HG02938 (cell line): ENCODE data around the gene AJAP1.
"Not testable (repeated sequence)": the region's sequence is repeated elsewhere in the genome, so short reads cannot be mapped to it uniquely, and the experiment has no call there.

Experiments
- ATAC-seq: cut with Tn5 transposase; IDR thresholded peaks from one replicate; pipeline ENCODE4 v1.9.1; 2021; ENCODE audit warnings: mild to moderate bottlenecking, moderate library complexity; ENCODE audit not compliant: unreplicated experiment

AJAP1 gene, protein sequence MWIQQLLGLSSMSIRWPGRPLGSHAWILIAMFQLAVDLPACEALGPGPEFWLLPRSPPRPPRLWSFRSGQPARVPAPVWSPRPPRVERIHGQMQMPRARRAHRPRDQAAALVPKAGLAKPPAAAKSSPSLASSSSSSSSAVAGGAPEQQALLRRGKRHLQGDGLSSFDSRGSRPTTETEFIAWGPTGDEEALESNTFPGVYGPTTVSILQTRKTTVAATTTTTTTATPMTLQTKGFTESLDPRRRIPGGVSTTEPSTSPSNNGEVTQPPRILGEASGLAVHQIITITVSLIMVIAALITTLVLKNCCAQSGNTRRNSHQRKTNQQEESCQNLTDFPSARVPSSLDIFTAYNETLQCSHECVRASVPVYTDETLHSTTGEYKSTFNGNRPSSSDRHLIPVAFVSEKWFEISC

DNA sequence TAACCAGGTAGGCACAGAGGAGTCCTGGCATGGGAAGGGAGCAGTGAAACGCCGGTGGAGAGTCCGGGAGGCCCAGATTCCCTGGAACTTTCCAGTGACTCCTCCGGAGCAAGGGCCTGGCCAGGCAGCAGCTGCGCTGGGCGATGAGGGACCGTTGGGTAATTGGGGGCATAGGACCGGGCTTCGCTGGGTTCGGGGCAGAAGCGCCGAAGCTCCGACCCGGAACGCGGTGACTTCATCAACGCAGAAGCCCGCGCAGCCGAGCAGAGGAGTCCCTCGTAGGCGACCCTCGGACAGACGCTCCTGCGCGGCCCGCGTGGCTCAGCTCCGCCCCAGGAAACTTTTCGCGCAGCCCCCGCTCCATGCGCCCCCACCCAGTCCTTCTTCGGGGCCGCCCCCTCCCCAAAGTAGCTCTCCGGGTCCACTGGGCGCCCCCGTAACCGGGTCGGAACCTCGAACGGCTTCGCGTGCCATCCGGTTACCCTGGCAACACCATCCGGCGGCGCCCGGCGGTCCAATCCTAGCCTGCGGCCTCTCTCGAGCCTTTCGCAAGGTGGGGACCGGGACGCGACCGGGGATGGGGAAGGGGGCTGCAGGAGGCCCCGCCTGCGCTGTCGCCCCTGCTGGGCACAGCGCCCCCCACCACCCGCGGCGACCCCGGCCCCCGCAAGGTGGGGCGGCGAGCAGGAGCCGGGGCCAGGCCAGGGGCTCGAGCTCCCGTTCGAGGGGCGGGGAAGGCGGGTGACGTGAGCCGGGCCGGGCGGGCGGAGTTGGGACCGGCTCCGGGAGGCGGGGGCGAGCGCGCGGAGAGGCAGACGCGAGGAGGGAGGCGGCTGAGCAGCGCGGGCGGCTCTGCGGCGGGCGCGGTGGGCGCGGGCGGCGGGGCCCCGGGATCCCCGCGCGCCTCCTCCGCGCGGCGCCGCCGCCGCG, at the start of gene AJAP1:
Gene AJAP1 (plus strand): TSS at position 814 of the 930 bp plus-strand sequence. CDS start 817 bp downstream, outside the sequence.
- ATAC-seq = no peak

DNA sequence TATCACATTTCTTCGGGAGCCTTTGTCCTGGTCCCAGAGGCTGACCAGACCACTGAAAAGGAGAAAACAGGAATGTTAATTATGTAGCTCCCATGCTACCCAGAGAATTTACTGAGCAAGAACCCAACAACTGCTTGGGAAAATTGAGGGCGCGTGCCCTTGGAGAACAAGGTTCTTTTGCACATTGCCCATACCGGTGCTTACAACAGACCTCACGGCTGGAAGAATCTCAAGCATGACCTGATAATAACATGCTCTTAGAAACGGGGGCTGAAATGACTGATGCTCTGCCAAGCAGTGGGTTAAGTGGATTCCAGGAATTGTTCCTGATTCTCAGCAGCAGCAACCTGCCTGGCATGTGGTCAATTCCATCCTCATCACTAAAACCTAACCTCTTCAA, 49.3 kb upstream of the AJAP1 start:
- ATAC-seq = no peak

DNA sequence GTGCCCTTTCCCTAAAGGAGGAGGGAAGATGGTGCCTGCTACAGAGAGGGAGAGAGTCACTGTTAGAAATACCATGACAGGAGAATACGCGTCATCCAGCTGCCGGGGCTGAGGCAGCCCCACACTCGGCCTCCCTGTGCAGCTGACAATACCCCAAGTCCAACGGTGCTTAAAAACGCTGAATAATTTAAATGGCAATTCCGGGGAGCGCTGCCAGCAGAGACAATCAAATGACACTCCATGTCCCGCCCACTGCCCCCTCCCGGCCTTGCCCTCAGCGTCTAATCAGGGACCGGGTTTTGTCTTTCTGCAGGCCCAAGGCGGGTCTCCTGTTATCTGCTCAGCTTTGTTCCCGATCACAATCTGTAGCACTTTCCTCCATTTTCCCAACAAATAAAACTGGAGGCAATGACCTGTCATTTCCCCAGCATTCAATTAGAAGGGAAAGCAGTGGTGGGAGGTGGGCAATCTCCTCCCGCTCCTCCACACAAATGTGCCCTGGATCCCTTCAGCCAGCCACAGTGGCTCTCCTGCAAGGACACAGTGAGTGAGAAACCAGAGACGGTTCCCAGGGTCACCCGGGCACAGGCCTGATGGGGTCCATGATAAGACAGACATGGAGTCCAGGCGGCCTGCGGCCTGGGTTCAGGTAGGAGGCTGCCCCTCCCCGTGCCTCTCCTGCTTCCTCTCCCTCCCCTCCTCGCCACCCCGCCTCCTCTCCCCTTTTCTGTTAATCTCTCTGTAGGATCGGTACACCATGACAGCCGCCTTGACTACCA, 42.7 kb upstream of the AJAP1 start:
- ATAC-seq = no peak

DNA sequence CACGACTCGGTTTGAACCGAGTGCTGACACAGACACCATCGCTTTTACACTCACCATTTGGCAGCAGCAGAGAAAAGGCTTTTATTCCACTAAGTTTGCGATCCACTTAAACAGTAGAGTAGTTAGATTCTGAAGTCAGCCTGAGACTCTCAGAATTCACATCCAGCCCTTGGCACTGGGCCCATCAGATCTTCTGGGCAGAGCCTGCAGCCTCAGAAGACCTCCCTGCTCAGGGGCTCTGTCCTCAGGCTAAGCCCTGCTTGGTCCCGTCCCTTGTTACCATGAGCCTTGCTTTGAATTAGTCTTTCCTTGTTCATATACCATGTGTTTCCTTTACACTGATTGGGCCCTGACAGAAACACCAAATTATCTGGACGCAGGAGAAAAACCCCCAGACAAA, 41.4 kb upstream of the AJAP1 start:
- no peak for ATAC-seq

DNA sequence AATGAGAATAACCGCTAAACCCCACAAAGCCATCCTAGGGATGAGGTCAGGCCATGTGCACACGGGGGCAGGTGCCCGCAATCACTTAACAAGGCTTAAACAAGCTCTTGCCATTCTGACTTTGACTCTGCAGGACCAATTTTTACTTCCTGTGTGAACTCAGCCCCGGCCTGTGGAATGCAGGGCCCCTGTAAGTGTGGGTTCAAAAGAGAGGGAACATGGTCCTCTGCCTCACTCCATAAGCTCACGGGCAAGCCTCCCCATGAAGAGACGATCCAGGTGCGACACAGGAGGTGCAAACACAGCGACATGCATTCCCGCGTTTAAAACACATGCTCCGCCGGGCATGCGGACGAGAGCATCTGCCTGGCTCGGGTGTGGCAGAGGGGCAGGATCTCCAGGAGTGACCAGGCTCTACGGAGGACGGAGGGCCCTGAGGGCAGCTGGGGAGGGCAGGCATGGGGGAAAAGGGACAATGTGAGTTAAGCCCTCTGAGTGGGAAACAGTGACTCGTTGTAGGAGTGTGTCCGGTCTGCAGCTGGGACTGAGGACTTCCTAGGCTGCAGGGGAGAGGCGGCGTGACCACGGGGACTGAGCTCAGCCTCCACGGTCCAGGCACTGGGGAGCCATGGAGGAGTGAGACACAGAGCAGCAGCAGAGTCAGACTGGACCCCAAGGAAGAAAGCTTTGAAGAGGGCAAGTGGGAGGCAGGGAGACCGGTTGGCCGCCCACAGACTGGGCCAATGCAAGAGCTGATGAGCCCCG, 40.6 kb upstream of the AJAP1 start:
- ATAC-seq = no peak

DNA sequence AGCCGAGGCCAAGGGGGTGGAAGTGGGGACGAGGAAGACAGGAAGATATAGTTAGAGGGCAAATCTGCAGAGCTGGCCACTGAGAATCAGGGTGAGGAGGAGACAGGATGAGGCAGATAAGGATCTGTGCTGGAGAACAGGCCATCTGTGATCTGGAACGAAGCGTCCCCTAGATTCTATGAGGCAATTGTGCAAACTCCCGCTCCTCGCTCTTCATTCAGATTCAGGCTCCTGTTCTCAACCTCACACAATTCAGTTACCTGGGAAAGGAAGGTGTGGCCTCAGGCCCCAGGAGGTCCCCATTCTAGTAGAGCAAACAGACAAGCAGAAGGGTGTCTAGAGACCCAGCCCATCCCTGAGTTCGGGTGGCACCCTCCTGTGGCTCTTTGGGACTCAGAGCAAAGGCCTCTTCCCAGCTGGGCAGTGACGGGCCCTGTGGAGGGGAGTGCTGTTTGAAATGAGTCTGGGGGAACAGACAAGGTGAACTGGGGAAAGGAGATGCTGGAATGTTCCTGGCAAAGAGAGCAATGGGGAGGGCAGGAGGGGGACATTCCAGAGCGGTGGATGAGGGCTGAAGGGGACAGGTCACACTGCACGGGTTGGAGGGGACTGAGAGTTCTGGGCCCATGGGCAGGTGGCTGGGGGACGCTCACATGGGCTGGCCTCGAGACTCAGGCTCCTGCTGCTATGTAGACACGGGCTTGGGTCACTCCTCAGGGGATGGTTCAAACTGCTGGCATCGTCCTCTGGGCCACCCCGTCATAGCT, 39.9 kb upstream of the AJAP1 start:
- ATAC-seq = no peak

DNA sequence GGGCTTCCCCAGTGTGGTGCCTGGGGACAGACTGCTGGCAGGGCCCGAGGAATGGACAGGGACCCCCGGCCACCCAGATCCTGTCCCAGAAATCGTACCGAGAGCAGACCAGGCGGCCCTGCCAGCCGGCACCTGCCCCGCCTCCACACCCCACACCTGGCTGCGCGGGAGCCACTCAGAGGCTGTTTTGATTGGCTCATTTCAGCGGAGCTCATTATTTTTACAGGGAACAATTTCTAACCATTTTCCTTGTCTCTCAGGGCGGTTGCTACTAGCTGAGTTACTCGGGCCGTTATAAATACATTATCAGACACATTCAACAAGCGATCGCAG, 39.3 kb upstream of the AJAP1 start:
- no peak for ATAC-seq

DNA sequence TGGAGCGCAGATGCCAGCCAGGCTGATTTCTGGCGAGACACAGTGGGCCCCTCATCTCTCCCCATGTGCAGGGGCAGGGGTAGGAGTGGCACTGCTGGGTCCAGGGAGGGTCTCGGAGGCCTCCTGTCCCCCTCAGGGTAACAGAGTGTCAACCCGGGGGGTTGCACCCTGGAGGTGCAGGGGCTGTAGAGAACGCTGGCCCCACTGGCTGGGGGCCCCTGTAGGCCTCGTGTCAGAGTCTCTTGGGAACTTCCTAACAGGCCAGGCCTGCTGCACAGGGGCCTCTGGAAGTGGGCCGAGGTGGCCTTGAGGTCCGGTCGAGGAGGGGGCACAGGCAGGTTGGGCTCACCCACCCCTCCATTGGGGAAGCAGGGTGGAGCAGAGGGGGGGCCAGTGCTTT, 38.9 kb upstream of the AJAP1 start:
- ATAC-seq = no peak

DNA sequence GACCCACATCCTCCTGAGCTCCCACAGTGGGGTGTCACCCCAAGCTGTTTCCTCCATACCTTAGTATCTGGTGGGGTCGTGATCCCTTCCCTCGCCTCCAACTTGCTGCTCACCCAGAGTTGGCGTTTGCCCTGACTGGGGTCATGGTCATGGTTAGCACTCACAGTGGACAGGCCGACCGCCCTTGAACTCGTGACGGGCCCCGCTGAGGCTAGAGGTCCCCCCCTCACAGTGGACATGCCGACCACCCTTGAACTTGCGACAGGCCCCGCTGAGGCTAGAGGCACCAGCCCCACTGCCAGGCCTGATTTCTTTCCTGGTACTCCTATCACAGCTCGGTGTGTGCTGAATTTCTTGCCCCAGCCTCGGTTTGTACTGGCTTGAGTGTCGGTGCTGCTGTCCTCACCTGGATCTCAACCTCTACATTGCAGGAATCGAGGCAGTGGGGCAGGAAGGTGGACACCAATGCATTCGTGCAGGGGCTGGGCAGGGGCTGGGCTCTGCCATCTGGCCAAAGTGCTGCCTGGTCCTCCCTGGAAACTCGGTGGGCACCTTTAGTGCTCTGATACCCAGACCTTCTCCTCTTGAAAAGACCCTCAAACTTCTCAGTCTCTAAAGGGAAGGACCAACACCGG, 37.5 kb upstream of the AJAP1 start:
- ATAC-seq = no peak

DNA sequence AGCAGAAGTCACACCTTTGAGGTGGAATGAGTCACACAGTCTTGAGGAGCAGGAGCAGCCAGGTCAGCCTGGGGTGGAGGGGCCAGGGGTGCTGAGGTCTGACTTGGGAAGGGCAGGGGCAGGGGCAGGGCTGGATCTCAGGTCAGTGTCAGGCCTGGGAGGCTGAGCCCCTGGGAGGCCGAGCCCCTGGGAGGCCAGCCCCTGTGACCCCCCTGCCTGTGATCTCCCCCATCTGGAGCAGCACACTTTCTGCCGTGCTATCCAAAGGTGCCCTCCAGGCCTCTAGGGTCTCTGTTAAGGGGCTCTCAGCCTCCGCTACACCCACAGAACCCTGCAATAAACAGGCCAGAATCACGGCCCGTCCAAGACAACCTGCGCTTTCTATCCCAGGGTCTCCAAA, 36.9 kb upstream of the AJAP1 start:
- ATAC-seq = no peak

DNA sequence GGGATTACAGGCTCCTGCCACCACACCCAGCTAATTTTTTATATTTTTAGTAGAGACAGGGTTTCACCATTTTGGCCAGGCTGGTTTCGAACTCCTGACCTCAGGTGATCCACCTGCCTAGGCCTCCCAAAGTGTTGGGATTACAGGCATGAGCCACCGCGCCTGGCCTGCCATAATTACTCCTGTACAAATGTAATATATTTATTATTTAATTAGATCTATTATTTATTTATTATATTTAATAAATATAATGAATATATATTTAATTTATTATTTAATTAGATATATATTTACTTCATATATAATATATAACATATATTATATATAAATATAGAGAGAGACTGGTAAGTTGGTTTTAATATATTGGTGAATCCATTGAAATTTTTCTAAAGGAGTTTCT, 35.6 kb upstream of the AJAP1 start:
- ATAC-seq = not testable (repeated sequence)

DNA sequence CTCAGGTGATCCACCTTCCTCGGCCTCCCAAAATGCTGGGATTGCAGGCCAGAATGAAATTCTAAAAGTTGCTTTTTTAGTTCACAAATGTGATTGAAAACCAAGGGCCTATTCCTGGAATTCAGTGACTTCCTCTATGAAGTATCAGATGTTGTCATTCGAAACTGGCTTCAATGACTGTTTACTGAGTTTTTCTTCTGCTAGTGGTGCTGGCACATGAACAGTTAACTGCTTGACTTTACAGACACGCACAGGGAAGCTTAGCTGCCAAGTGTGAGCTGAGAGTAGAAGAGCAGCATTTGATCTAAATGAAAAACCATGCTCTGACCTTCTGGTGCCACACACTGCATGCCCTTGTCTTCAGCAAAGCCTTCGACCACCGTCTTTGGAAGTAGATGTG, 32.8 kb upstream of the AJAP1 start:
- ATAC-seq = no peak

DNA sequence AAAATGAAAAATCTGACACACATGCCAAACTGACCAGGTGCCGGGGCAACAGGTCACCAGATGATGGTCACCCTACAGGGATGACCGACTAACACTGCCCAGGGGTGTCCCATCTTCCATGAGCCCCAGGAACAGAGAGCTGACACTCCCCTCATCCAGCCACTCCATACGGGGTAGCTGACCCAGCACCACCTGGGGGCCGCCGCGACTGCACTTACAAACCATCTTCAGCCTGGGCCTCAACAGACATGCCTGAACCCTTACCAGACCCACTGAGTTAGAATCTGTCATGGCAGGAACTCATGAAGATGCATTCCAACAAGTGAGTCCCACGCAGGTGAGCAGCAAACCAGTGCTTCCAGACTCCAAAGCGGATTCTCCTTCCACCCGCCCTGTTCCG, 31.6 kb upstream of the AJAP1 start:
- no peak for ATAC-seq

DNA sequence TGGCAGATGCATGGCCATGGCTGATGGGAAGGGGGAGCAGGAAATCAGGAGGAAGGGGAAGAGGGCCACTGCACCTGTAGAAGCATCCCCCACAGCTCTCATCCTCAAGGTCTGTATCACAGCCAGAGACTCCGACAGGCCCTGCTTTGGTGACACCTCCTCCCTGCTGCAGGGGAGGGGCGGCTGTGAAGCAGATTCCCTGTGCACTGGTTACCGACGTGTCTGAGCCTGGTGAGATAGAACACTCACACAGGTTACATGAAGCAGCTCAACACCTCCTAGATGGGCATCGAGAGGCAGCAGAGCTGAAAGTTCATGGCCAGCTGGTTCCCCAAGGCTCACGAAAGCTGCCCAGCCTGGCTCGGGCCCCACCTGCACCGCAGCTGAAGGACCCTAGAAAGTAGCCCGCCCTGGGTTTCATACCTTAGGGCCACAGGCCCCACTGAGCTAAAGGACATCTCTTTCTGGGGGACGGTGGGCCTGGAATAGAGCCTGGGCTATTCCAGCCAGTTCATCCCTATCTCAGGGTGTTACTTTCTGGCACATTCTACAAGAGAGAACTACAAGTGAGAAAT, 30.2 kb upstream of the AJAP1 start:
- ATAC-seq = no peak

DNA sequence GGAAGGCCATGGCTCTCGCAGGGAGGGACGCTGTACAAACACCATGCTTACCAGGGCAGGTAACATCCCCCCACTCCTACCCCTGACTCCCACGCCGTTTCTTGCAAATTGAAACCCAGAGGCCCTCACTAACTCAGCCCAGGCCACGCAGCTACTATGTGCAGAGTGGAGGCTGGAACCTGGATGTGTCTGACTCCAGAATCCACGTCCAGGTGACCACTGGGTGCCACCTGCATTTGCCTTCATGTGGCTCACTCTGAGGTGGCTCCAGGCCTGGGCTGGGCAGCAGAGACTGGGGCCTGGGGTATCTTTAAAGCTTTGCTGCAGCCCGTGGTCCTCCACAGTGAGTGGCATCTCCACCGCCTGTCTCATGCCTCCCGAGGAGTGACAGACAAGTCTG, 29.6 kb upstream of the AJAP1 start:
- ATAC-seq = no peak

DNA sequence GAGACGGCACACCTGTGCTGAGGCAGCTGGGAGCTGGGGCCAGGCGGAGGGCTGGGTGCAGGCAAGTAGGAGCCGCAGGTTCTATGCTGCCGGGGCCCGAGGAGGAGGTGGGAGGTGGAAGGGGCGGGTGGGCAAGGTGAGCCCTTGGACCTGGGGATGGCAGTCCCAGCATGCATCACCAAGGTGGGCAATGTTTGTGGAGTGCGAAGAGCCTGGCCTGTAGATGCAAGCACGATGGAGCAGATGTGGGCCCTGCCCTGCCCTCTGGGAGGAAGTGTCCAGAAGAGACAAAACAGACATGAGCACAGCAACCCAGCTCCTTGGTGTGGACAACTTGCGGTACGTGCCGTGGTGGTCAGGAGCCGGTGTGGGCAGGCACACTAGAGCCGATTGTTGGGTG, 28.3 kb upstream of the AJAP1 start:
- ATAC-seq = no peak

DNA sequence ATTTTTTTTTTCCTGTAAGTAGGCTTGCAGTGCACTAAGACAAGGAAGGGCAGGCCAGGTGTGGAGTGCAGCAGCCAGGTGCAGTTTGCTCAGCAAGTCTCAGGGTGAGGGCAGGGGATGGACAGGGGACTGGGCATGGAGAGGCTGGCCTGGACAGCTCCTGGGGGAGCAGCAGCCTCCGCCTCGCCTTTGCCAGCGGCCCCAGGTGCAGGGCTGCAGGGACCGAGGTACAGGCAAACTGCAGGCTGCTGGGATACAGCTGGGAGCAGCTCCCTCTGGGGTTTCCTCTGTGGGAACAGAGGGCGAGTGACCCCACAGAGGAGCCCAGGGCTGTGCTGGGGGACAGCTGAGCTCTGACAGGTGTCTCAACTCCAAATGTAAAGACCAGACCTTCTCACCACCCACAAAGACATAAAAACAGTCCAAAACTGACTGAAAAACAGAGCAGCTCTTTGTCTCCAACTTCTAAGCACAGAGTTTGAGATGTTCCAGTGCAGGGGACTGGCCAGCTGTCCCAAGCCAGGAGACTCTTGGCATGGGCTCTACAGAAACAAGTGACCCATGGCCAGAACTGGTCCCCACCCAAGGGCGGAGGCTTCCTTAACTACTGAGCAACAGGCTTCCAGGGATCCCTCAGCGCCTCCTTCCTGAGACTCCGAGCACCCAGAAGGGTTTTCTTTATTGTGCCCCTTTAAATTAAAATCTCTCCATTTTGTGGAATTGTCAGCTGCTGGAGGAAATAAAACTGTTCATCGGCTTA, 27.7 kb upstream of the AJAP1 start:
- ATAC-seq = no peak

DNA sequence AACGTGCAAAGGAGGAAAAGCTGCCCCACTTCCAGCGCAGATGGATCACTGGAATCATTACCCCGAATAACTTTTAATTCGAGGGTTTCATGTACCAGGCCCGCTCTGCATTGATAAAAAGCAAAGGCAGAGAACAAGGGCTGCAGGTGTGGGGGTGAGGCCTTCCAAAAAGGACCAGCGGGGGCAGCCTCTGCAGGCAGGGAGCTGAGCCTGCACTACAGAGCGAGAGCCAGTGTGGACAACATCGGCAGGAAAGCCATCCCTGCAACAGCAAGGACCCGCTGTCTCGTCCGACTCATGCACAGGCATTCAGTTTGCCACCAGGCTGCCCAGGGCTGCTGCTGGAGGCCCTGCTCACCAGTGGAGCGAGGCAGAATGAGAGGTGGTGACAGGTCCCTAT, 27.1 kb upstream of the AJAP1 start:
- ATAC-seq = no peak
